Measurements from ENCODE around the gene HEATR1. TPM values are rescaled to one million over a fixed set of nuclear protein-coding genes. Genes with fewer than 3 reads are reported as not detected.
"Not testable (repeated sequence)": the region's sequence is repeated elsewhere in the genome, so short reads cannot be mapped to it uniquely, and the experiment has no call there.

The HEATR1 gene
- total RNA-seq, 6 experiments from 2014 or later = 34.5 to 43.6 (median 39.2) TPM

DNA sequence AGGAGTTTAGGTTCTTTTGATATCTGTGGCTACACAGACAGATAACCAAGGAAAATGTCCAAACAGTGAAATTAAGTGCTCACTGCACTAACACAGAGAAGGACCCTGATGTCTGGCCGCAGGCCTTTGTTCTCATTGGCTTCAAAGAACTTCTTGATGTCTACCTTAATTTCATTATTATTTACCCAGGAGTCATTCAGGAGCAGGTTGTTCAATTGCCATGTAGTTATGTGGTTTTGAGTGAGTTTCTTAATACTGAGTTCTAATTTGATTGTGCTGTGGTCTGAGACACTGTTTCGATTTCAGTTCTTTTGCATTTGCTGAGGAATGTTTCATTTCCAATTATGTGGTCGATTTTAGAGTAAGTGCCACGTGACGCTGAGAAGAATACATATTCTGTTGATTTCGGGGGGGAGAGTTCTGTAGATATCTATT lies 95.7 kb downstream of the HEATR1 start:
- TF ChIP-seq CTCF (IDR thresholded peaks at IDR 0.05) = no peak
- Mint-ChIP-seq H3K4me3 (no peak overlapping the region; the same call in 1 of the 2 replicates), H3K27ac (no peak overlapping the region), H3K9me3 (no peaks in the 10 kb centered on the region), H3K27me3 (ENCODE audit: insufficient read depth) (peaks cover 16% of the 10 kb centered on the region), H3K36me3 (ENCODE audit: low read depth) (no peaks in the 10 kb centered on the region), H3K4me1 (ENCODE audit: low read depth) (peaks cover 14% of the 10 kb centered on the region)
- no peak for DNase-seq

- TF ChIP-seq CTCF (IDR thresholded peaks at IDR 0.05) = no peak
- peaks cover 16% of the 10 kb centered on the region for H3K27me3 Mint-ChIP-seq (ENCODE audit: insufficient read depth)
- no peak overlapping the region for H3K4me3 Mint-ChIP-seq
- peak; percentile 7 for DNase-seq
- no peak overlapping the region for H3K27ac Mint-ChIP-seq
- no peaks in the 10 kb centered on the region for H3K36me3 Mint-ChIP-seq (ENCODE audit: low read depth)
- H3K4me1 Mint-ChIP-seq (ENCODE audit: low read depth) = peaks cover 26% of the 10 kb centered on the region
- H3K9me3 Mint-ChIP-seq = no peaks in the 10 kb centered on the region
Measured at GRCh38 chr1:236507022-236507700, 97.2 kb downstream of the HEATR1 start.

DNA sequence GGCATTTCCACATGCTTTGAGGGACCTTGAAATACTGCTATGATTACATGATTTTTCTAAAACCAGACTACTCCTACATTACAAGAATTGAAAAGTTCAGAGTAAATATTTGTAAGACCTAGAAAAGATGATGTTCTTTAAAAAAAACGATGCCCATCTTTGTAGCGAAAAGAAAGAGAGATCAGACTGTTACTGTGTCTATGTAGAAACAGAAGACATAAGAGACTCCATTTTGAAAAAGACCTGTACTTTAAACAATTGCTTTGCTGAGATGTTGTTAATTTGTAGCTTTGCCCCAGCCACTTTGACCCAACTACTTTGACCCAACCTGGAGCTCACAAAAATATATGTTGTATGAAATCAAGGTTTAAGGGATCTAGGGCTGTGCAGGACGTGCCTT lies 100.0 kb downstream of the HEATR1 start:
- not testable (repeated sequence) for H3K27ac Mint-ChIP-seq
- peaks cover 26% of the 10 kb centered on the region for H3K4me1 Mint-ChIP-seq (ENCODE audit: low read depth)

DNA sequence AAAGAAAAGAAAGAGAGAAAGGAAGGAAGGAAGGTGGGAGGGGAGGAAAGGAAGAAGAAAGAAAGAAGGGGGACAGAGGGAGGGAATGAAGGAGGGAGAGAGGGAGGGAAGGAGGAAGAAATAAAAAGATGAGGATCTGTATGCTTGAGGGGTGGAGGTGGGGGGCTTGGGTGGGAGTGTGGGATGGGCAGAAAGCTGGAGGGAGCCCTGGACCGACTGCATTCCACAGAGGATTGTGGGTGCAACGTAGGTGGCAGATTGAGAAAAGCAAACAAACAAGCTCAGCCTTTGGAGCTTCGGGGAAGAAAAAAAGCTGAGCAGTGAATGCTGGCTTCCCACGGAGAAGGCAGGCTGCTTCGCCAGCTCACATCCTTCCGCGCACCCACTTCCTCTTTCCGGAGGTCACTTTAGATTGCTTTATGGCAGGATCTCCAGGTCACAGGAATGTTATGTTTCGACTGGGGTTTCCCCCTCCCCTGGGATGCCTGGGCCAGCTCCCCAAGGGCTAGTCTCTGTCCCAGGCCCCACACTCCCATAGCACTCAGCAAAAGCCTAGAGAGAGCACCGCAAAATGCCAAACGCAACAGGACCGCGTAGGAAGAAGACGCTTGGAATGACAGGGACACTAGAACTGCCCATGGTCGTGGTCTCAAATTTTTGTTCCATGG lies 101.2 kb downstream of the HEATR1 start:
- H3K4me3 Mint-ChIP-seq = peak overlapping the region; percentile 64
- H3K27ac Mint-ChIP-seq = peak overlapping the region; percentile 82

More for the DNA sequence above, 100.0 kb downstream of the HEATR1 start:
- not testable (repeated sequence) for DNase-seq; H3K9me3 Mint-ChIP-seq; H3K36me3 Mint-ChIP-seq (ENCODE audit: low read depth); H3K4me3 Mint-ChIP-seq
- H3K27me3 Mint-ChIP-seq (ENCODE audit: insufficient read depth) = peaks cover 11% of the 10 kb centered on the region

GRCh38 chr1:236502579-236502971 lies 101.7 kb downstream of the HEATR1 start:
- peak; percentile 6 for DNase-seq
- H3K9me3 Mint-ChIP-seq = no peaks in the 10 kb centered on the region
- peak overlapping the region; percentile 64 for H3K4me3 Mint-ChIP-seq
- no peaks in the 10 kb centered on the region for H3K36me3 Mint-ChIP-seq (ENCODE audit: low read depth)
- peaks cover 19% of the 10 kb centered on the region for H3K4me1 Mint-ChIP-seq (ENCODE audit: low read depth)
- H3K27me3 Mint-ChIP-seq (ENCODE audit: insufficient read depth) = peaks cover 6% of the 10 kb centered on the region; the same call in 1 of the 2 replicates
- TF ChIP-seq CTCF (IDR thresholded peaks at IDR 0.05) = no peak
- peak overlapping the region; percentile 82 for H3K27ac Mint-ChIP-seq

More for the DNA sequence above, 101.2 kb downstream of the HEATR1 start:
- TF ChIP-seq CTCF (IDR thresholded peaks at IDR 0.05) = no peak
- Mint-ChIP-seq H3K36me3 (ENCODE audit: low read depth) (no peaks in the 10 kb centered on the region), H3K4me1 (ENCODE audit: low read depth) (peaks cover 21% of the 10 kb centered on the region), H3K9me3 (no peaks in the 10 kb centered on the region), H3K27me3 (ENCODE audit: insufficient read depth) (peaks cover 4% of the 10 kb centered on the region)
- peak; percentile 49 for DNase-seq

DNA sequence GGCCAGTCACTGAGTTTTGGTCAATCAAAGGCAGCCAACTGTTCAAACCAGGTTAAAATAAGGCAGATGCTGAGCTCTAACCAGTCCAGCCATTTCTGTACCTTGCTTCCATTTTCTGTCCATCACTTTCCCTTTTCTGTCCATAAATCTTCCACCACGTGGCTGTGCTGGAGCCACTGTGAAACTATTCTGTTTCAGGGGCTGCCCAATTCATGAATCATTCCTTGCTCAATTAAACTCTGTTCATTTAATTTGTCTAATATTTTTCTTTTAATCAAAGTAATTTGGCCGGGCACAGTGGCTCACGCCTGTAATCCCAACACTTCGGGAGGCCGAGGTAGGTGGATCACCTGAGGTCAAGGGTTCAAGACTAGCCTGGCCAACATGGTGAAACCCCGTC lies 103.2 kb downstream of the HEATR1 start:
- H3K27me3 Mint-ChIP-seq (ENCODE audit: insufficient read depth) = peaks cover 12% of the 10 kb centered on the region
- H3K4me1 Mint-ChIP-seq (ENCODE audit: low read depth) = peaks cover 12% of the 10 kb centered on the region
- no peak for DNase-seq
- no peak overlapping the region for H3K27ac Mint-ChIP-seq
- H3K4me3 Mint-ChIP-seq = no peak overlapping the region
- TF ChIP-seq CTCF (IDR thresholded peaks at IDR 0.05) = no peak
- no peaks in the 10 kb centered on the region for H3K36me3 Mint-ChIP-seq (ENCODE audit: low read depth)
- no peaks in the 10 kb centered on the region for H3K9me3 Mint-ChIP-seq
